HL-60/S4 treated with phorbol 12-myristate 13-acetate at 8.2 ng/mL for 4 days and 3 days (cell line): ENCODE data around the gene PIK3R3.

Experiments
- in situ Hi-C: fragments of 300-500 bp; cut with MboI; formaldehyde crosslinking; loops from 2 replicates; pipeline ENCODE4 v1.15.0; 2022; ENCODE audit warnings: low sequenced_read_pairs

Gene PIK3R3

DNA sequence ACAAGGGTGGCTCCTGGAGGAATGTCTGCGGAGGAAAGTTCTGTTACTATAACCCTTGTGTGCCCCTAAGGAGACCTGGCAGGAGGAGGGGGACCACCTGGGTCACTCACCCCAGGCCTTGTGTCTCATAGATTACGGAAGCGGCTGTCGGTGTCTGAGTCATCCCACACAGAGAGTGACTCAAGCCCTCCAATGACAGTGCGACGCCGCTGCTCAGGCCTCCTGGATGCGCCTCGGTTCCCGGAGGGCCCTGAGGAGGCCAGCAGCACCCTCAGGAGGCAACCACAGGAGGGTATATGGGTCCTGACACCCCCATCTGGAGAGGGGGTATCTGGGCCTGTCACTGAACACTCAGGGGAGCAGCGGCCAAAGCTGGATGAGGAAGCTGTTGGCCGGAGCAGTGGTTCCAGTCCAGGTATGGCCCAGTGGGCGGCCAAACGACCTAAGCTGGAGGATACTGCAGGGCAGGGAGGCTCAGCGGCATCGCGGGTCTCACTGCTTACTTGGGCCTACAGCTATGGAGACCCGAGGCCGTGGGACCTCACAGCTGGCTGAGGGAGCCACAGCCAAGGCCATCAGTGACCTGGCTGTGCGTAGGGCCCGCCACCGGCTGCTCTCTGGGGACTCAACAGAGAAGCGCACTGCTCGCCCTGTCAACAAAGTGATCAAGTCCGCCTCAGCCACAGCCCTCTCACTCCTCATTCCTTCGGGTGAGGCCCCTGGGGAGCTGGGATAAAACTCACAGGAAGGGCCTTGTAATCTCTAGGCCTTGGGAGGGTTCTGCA lies 101.4 kb downstream of the PIK3R3 start:
- in situ Hi-C loops: no loop called here

DNA sequence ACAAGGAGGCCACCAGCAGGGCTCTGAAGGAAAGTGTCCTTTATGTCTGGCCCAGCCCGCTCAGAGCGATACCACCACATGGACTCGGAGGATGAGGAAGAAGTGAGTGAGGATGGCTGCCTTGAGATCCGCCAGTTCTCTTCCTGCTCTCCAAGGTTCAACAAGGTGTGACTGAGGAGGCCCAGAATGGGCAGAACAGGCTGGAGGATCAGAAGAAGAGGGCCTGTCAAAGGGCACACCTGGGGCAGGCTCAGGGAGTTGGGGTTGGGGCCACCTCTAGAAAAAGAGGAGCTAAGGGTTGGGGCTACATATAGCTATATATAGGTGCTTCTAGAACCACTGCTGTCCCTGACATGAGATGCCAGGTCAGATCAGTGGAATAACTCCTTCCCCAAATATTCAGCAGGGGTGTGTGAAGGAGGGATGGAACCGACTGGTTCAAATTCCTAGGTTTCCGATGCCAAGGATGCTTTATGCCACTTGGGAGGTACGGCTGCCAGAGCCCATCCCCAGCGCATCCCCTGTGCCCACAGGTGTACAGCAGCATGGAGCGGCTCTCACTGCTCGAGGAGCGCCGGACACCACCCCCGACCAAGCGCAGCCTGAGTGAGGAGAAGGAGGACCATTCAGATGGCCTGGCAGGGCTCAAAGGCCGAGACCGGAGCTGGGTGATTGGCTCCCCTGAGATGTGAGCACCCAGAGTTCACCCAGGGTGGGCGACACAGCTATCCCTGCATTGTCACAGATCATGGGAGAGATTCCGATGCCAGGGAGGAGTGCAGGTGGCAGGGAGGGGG lies 102.2 kb downstream of the PIK3R3 start:
- in situ Hi-C loops: no loop called here

DNA sequence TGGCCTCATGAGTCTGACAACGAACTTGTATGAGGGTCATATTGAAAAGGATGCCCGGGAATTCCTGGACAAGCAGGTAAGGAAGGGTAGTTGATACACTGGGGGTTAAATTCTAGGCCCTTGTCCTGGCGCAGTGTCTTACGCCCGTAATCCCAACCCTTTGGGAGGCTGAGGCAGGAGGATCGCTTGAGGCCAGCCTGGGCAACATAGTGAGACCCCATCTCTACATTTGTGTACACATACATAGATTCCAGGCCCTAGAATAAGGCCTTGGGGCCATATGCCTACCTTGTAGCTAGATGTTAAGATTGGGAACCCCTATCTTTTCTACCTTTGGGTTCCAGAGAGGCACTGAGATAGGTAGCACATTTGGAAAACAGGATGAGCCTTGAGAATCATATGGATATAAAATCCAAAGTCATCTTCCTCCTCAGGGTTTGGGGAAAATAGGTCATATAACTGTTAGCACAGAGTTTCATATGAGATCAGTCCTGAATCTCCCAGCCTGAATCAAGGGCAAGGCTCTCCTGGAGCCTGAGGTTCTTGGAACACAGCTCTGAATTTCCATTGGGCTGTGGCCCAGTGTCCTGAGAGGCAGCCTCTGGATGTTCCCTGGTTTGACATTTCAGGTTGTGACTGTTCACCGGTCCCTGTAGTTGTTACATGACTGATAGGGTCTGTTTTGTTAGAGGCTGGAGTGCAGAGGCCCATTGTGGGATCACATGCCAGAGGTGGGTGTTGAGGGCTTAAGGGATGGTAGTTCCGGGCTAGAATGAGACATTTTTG lies 104.4 kb downstream of the PIK3R3 start:
- in situ Hi-C loops: no loop called here

DNA sequence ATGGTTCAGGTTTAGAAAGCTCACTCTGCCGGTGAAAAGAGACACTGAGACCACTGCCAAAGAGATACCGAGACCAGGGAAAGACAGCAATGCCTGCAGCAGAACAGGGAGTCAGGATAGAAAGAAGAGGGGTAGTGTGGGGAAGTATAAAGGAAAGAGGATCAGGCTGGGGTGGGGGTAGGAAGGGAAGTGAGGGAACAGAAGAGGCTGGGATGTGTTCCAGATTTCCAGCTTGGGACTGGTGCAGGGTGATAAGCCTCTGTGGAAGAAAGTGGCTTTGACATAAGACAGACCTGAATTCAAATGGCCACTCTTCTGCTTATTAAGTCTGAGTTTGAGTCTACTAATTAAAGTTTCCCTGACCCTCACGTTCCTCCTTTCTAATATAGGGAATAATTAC lies 105.9 kb downstream of the PIK3R3 start:
- in situ Hi-C loops: no loop called here

DNA sequence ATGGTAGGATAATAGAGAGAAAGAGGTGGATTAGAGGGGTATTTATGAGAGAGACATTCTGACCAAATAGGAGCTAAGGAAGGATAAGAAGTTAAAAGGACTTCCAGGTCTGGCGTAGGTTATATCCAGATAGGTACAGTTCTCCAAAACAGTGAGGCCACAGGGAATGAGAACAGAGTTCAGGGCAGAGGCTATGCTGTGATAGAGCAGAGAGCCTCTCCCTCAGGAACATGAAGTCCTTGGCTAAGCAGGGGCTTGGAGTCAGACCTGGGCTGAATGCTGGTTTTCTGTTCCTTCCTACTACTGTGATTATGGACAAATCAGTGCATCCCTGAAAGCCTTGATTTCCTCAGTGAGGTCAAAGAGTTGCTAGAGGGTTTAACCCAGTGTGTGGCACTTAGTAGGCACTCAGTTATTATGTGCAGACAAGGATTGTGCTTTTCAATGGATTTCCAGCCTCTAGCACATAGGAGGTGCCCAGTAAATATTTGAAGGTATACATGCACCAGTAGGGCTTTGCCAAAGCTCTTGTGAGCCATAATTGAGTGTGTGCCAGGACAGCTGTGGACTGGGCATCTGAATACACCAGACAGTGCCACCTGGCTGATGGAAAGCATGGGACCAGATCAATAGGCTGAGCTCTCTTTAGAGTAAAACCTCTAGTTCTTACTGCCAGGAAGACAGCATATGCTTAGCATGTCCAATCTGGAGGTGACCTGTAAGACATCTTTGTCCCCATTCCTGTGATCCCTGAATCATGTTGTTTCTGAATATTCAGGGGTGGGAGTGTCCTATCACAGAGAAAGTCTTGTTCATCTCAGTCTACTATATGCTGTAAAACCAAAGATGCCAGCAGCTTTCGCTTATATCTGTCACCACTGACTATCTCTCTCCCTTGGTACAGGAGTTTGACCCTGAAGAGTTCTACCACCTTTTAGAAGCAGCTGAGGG lies 111.1 kb downstream of the PIK3R3 start:
- in situ Hi-C loops: no loop called here

DNA sequence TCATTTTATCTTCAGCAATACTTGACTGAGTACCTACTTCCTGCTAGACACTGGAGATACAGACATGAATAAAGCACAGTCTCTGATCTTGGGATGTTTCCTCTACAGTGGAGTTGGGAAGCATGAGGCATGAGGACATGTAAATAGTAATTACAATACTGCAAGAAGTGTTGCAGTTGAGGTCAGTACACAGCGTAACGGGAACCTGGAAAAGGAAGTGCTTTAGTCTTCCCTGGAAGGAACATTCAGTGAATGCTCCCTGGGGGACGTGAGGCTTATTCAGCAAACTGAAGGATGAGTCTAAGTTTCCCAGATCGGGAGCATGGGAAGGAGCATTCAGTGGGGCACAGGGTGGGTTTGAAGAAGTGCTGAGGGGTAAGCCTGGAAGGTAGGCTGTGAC lies 112.4 kb downstream of the PIK3R3 start:
- in situ Hi-C loops: no loop called here

DNA sequence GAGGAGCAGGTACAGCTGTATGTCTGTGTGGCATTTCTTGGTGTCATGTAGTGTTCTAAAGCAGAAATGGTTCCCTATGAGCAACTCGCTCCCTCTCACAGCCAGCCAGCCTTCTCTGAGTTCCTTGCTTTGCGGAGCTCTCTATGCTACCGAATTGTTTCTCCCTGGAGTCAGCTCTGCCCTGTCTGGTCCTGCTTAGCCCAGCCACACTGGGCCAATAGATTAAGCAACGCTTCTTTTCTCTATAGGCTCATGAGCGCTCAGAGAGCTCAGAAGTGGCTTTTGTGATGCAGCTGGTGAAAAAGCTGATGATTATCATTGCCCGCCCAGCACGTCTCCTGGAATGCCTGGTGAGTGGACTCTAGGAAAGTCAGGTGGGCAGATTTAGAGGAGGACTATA lies 113.1 kb downstream of the PIK3R3 start:
- in situ Hi-C loops: no loop called here

DNA sequence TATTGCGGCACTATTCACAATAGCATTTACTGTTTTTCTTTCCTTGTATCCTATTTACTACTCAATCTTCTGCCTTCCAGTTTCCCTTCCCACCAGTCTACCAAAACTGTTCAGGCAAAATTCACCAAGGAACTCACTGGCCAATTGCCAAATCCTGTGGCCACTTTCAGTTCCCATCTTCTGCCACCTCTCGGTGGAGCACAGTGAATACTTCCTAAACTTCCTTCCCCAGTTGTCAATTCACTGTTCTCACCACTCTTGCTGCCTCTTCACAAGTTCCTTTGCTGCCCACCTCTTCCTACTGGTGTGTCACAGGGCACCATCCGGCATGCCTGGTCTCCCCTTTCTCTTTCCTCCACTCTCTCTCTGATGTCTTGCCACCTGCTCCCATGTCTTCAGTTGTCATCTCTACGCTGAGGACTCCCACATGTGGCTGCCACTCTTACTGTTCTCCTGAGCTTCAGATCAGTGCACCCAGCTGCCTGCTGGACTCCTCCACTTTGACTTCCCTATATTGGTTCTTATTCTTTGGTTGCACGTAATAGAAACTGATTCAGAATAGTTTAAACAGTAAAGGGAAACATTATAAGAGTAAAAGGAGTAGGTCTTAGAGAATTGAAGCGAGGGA lies 114.4 kb downstream of the PIK3R3 start:
- in situ Hi-C loops: no loop called here

DNA sequence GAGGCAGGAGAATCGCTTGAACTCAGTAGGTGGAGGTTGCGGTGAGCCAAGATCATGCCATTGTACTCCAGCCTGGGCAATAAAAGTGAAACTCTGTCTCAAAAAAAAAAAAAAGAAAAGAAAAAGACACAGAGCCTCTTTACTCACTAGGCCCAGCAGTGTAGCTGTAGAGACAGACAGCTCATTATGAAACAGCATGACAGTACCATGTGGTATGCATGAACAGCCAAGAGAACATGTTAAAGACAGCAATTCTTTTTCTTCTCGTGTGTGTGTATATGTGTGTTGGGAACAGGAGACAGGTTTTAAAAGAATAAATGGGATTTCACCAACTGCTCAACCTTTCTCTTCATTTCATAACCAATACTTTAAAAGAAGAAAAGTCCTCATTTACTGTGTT lies 118.8 kb downstream of the PIK3R3 start:
- in situ Hi-C loops: no loop called here

DNA sequence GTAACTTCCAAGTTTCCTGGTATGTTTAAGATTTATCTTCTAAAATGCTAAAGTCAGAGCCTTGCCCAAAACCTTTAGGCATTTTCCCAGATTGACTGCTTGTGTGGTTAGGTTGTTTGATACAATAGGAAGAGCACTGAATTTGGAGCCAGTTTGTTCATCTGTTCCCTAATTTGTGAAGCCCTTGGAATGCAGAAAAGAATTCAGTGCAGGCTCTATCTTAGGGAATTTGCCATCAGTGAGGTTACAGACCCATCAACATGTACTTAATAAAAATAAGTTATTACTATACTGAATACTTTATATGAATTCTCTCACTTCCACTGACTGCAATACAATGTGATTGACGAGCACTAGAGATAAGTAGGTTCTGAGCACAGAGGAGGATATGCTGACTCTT lies 120.2 kb downstream of the PIK3R3 start:
- in situ Hi-C loops: no loop called here

DNA sequence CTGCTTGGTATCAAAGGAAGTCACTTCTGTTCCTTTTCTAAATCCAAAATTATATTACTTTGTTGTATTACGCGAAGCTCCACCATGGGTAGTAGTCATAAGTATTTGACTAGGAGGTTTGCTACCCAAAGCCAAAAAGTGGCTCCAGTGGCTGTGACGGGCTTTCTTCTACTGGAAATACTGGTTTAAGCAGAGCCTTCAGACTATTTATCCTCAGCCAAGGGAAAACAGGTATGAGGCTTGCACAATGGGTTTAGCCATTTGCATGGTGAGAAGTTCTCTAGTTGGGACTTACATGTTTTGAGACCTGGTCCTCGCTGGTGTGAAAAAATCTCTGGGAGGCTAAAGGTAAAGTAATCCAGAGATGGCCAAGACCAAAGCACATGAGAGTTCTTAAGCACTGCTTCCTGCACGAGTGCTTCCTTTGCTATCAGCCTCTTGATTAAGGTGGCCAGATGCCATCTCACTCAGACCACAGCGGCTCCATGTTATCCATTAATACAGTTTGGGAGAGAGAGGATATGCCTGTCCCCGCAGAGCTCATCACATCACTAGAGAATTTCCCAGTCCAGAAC lies 121.2 kb downstream of the PIK3R3 start:
- in situ Hi-C loops: no loop called here

DNA sequence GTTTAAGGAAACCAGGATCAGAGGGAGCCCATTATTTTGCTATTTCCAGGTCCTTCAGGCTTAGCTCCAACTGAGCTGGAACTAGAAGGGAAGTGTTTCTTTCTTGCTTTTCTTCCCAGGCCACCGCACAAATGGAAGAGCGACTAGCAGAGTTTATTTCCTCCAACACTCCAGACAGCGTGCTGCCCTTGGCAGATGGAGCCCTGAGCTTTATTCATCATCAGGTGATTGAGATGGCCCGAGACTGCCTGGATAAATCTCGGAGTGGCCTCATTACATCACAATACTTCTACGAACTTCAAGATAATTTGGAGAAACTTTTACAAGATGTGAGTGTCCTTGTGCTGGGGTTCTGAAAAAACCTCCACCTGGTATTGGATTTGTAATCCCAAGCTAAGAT lies 121.8 kb downstream of the PIK3R3 start:
- in situ Hi-C loops: no loop called here

DNA sequence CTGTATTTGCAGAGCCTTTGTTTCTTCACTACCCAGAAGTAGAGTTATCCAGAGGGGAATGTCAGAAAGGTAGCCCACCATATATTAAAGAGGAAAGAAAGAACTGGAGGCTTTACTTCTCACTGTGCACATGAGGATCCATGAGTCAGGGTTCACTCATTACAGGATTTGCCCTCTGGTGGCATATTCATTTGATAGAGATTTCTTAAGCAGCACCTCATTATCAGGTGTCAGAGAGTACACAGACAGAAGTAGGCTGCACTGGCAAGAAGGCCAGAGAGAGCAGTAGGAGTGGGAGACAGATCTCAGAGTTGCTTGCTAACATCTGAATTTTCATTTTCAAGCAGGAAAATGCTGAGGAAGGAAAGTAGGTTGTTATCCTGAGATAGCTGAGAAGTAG lies 123.8 kb downstream of the PIK3R3 start:
- in situ Hi-C loops: no loop called here

DNA sequence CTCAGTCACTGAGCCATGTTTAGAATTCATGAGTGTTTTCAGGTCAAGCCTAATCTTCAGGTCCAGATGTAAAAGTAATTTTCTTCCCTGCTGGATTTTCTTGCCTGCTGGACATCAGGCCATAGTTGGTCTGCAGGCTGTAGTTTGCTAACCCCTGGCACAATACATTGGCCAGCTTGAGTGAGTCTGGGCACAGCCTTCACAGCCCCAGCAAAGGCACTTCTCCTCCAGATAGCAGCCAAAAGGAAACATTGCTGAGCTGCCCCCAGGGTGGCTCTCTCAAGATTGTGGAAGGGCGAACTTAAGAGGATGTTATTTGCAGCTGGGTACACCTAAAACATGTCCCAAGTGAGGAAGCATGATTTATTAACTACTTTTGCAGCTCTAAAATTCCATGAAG lies 126.8 kb downstream of the PIK3R3 start:
- in situ Hi-C loops: no loop called here

DNA sequence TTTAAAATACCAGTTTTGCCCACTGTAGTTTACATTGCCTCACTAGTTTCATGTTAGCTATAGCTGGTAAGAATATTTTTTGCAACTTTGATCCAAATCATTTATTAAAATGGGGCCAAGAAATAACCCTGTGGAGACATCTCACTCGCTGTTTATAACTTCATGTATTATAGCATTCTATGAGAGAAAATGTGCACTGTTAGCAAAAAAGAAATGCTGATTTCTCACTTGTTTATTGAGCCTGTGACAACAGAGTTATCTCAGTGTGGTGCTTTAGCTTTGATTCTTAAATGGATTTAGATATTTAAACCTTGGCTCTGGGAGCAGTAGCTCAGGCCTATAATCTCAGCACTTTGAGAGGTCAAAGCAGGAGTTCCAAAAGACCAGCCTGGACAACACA lies 127.9 kb downstream of the PIK3R3 start:
- in situ Hi-C loops: no loop called here

DNA sequence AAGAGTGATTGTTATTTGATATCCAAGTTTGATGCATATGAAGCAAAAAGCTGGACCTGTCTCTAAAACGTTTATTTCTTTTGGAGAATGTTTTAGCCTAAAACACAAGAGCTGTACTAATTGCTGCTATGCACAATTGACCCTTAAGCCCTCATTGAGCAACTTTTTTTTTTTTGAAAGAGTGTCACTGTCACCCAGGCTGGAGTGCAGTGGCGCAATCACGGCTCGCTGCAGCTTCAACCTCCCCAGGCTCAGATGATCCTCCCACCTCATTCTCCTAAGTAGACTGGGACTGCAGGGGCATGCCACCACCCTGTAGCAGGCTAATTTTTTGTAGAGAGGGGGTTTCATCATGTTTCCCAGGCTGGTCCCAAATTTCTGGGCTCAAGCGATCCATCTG lies 129.1 kb downstream of the PIK3R3 start:
- in situ Hi-C loops: no loop called here

DNA sequence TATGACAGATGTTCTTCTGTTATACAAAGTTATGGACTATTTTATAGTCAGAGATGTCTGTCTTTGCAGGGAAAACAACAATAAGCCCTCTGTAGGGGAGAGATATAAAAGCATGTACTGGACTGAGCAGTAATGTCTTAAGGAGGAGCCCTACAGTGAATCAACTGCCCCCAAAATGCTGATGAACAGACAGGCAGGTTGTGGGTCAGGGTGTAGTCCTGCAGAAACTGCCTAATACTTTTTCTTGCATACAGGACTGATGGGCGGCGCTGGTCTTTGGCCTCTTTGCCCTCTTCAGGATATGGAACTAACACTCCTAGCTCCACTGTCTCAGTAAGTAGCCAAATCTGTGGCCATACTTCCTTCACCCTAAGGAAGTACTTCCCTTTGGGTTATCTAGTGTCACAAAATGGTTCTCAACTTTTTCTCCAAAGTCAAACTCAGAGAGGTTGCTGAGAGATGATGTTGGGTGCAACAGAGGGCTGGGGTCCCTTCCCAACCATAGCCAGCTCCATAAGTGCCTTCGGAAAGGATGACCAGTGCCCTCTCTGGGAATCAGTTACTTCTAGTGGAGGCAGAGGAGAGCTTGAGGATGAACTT lies 129.8 kb downstream of the PIK3R3 start:
- in situ Hi-C loops: no loop called here

DNA sequence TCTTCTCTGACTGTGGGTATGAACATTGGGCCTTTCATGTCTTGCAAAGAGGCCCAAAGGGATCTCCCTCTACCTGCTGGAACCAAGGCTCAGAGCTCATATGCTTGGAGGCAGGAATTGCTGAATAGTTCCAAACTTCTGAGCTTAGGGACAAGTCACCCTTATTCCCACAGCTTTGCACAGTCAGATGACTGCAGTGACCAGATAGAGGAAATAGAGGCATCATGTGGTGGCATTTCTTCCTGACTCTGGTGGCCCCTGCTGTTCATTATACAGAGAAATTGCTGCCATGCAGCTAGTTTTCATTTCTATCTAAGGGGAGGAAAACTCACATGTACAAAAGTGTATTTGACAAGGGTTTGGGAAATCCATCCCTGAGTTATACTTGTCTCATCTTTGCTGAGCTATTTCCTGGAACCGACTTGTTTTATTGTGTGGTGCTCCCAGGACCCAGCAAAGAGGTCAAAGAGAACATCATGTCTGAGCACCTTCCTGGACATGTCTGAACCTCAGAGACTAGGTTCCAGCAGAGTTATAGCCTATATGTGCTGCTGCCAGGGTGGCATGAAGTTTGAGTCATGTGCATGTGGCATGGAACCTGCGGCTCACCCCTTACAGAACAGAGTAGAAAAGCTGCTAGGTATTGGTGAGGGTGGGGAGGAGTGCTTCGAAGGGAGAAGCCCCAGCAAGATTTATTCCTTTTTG lies 131.2 kb downstream of the PIK3R3 start:
- in situ Hi-C loops: no loop called here

DNA sequence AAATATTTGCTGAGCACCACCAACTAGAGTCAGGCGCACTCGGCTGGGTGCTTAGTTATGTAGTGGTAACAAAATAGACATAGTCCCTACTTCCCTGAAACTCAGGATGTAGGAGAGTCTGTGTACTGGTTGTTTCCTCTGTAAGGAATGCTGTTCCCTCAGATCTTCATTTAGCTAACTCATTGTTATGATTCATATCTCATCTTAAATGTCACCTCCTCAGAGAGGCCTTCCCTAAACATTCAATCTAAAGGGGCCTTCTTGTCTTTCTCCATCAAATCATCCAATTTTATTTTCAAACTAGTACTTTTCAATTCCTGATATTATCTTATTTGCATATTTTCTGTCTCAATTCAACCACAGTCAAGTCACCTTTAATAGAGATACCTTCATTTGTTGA lies 132.9 kb downstream of the PIK3R3 start:
- in situ Hi-C loops: no loop called here
